Measurements from ENCODE around the gene SNORC.

DNA sequence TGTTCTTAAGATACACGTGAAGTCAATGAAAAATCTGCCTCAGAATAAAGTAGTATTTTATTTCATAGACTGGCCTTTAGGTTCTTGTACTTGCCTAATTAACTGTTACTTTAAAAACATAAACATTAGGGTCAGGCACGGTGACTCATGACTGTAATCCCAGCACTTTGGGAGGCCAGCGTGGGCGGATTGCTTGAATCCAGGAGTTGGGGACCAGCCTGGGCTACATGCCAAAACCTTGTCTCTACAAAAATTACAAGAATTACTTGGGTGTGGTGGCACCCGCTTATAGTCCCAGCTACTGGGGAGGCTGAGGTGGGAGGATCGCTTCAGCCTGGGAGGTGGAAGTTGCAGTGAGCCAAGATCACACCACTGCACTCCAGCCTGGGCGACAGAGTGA lies 16.0 kb upstream of the SNORC start:
- TF ChIP-seq CTCF (IDR thresholded peaks at IDR 0.05; ENCODE audit: poor library complexity, severe bottlenecking) = no peak
- no peak for TF ChIP-seq EP300 (conservative IDR thresholded peaks at IDR 0.05; ENCODE audit: poor library complexity, severe bottlenecking)
- TF ChIP-seq POLR2AphosphoS5 (IDR thresholded peaks at IDR 0.05) = no peak
- no peak for TF ChIP-seq RAD21 (conservative IDR thresholded peaks at IDR 0.05)
- TF ChIP-seq REST (IDR thresholded peaks at IDR 0.05; ENCODE audit: borderline replicate concordance) = no peak
- no peak for TF ChIP-seq EZH2 (IDR thresholded peaks at IDR 0.05; ENCODE audit: borderline replicate concordance, insufficient read depth, low read length, poor library complexity, severe bottlenecking)
- TF ChIP-seq TAF1 (IDR thresholded peaks at IDR 0.05; ENCODE audit: low read depth) = no peak
- TF ChIP-seq SMC3 (conservative IDR thresholded peaks at IDR 0.05; ENCODE audit: poor library complexity) = no peak

Data from neural cell (in vitro differentiated cells).